Neuronal stem cell (in vitro differentiated cells): ENCODE results near the gene SPATA13.

ENCODE experiments used
- DNase-seq: peaks from one replicate; pipeline ENCODE4 v3.0.0-alpha.2; 2013; ENCODE audit warnings: low spot score
- H2AFZ ChIP-seq: one replicate; pipeline ENCODE4 v1.6.1; 2013; ENCODE audit warnings: mild to moderate bottlenecking, low read length, inconsistent platforms
- H2AK5ac ChIP-seq: 2 replicates; pipeline ENCODE4 v1.6.1; 2013; ENCODE audit warnings: low read depth, mild to moderate bottlenecking, inconsistent platforms, low read length, moderate library complexity, mixed read lengths
- H2BK120ac ChIP-seq: 2 replicates; pipeline ENCODE4 v1.6.1; 2013; ENCODE audit warnings: low read depth, mild to moderate bottlenecking, inconsistent platforms, low read length, moderate library complexity, mixed read lengths
- H2BK12ac ChIP-seq: one replicate; pipeline ENCODE4 v1.6.1; 2013; ENCODE audit warnings: low read length, inconsistent platforms
- H2BK15ac ChIP-seq: 2 replicates; pipeline ENCODE4 v1.6.1; 2013; ENCODE audit warnings: mild to moderate bottlenecking, low read length, inconsistent platforms, mixed read lengths
- H2BK5ac ChIP-seq: one replicate; pipeline ENCODE4 v1.6.1; 2013; ENCODE audit warnings: inconsistent platforms, mild to moderate bottlenecking, low read length, moderate library complexity
- H3K14ac ChIP-seq: one replicate; pipeline ENCODE4 v1.6.1; 2013; ENCODE audit warnings: low read length, inconsistent platforms
- H3K18ac ChIP-seq: 2 replicates; pipeline ENCODE4 v1.6.1; 2013; ENCODE audit warnings: low read length, inconsistent platforms
- H3K23ac ChIP-seq: 2 replicates; pipeline ENCODE4 v1.6.1; 2013; ENCODE audit warnings: low read depth, mild to moderate bottlenecking, mixed read lengths, low read length, inconsistent platforms; ENCODE audit not compliant: poor library complexity
- H3K27ac ChIP-seq: replicated peaks from 3 replicates; pipeline ENCODE4 v1.5.1; 2013; ENCODE audit warnings: low read length, inconsistent platforms
- H3K27me3 ChIP-seq, 3 experiments: 2 replicates each; pipeline ENCODE4 v1.6.1; 2013; ENCODE audit warnings: low read length in 3 of 3, mild to moderate bottlenecking in 2 of 3, inconsistent platforms in 1 of 3, low read depth in 1 of 3, mixed read lengths in 1 of 3, moderate library complexity in 1 of 3; ENCODE audit not compliant: control insufficient read depth in 3 of 3, insufficient read depth in 3 of 3
- H3K36me3 ChIP-seq, 2 donors: replicated peaks in 1 of 2; 2 replicates each; pipeline ENCODE4 v1.6.1; 2013; ENCODE audit warnings: low read length in 2 of 2; ENCODE audit not compliant: control insufficient read depth in 2 of 2, insufficient read depth in 2 of 2
- H3K4ac ChIP-seq: 2 replicates; pipeline ENCODE4 v1.6.1; 2013; ENCODE audit warnings: inconsistent platforms, mild to moderate bottlenecking, low read length, moderate library complexity
- H3K4me1 ChIP-seq, 2 donors: 1 replicate in 1 of 2; 2 replicates in 1 of 2; pipeline ENCODE4 v1.6.1; 2013; ENCODE audit warnings: low read length in 2 of 2, low read depth in 1 of 2; ENCODE audit not compliant: control insufficient read depth in 2 of 2, insufficient read depth in 1 of 2
- H3K4me2 ChIP-seq: one replicate; pipeline ENCODE4 v1.6.1; 2013; ENCODE audit warnings: mild to moderate bottlenecking, low read length, inconsistent platforms; ENCODE audit not compliant: insufficient read depth, poor library complexity, severe bottlenecking
- H3K4me3 ChIP-seq, 2 donors: 2 replicates each; pipeline ENCODE4 v1.5.1; 2013; ENCODE audit warnings: low read length in 2 of 2, mild to moderate bottlenecking in 2 of 2, inconsistent platforms in 1 of 2, moderate library complexity in 1 of 2
- H3K79me1 ChIP-seq: one replicate; pipeline ENCODE4 v1.6.1; 2013; ENCODE audit warnings: low read depth, mild to moderate bottlenecking, inconsistent platforms, low read length, moderate library complexity
- H3K9ac ChIP-seq: one replicate; pipeline ENCODE4 v1.6.1; 2013; ENCODE audit warnings: mild to moderate bottlenecking, low read depth, low read length, inconsistent platforms; ENCODE audit not compliant: poor library complexity
- H3K9me3 ChIP-seq, 2 donors: replicated peaks in 1 of 2; 2 replicates each; pipeline versions ENCODE3 to v1.6.1; 2013; ENCODE audit warnings: low read length in 2 of 2, mild to moderate bottlenecking in 2 of 2, inconsistent platforms in 1 of 2, low read depth in 1 of 2, mixed read lengths in 1 of 2, moderate library complexity in 1 of 2; ENCODE audit not compliant: control insufficient read depth in 2 of 2, insufficient read depth in 1 of 2
- H4K8ac ChIP-seq: one replicate; pipeline ENCODE4 v1.6.1; 2013; ENCODE audit warnings: low read depth, mild to moderate bottlenecking, inconsistent platforms, low read length, moderate library complexity
- H4K91ac ChIP-seq: one replicate; pipeline ENCODE4 v1.6.1; 2013; ENCODE audit warnings: low read length, low read depth, mild to moderate bottlenecking, inconsistent platforms; ENCODE audit not compliant: poor library complexity
- WGBS, 2 donors: extraction: QIAGEN DNeasy Blood & Tissue Kit; methylation state at CpG; one replicate each; pipeline ENCODE4 v1.1.7; 2013; ENCODE audit warnings: missing lambda C conversion rate in 2 of 2, mixed read lengths in 1 of 2; ENCODE audit not compliant: insufficient read length in 2 of 2, insufficient replicate concordance in 1 of 2; ENCODE audit errors: extremely low coverage in 2 of 2; 5-methylcytosine and 5-hydroxymethylcytosine counted together

SPATA13 gene

GRCh38 chr13:24195626-24196025 lies 35.1 kb downstream of the SPATA13 start:
- Histone ChIP-seq H2BK12ac (no peak overlapping the region), H2BK120ac (no peak overlapping the region), H3K18ac (no peak overlapping the region), H3K4ac (no peak overlapping the region), H3K27me3 (no peaks in the 10 kb centered on the region), H2AK5ac (no peak overlapping the region), H3K4me3 (no peak overlapping the region), H4K91ac (no peak overlapping the region), H3K36me3 (peaks cover 0 to 20% of the 10 kb centered on the region in 2 donors), H3K4me1 (peaks cover 2 to 7% of the 10 kb centered on the region in 2 donors), H3K4me2 (no peak overlapping the region), H2BK15ac (no peak overlapping the region), H4K8ac (no peak overlapping the region), H3K23ac (no peak overlapping the region), H3K14ac (no peak overlapping the region), H3K79me1 (peaks cover 1% of the 10 kb centered on the region), H2AFZ (no peak overlapping the region), H2BK5ac (no peak overlapping the region), H3K27ac (no peak overlapping the region), H3K9ac (no peak overlapping the region), H3K9me3 (peaks cover 0 to 21% of the 10 kb centered on the region in 2 donors)
- WGBS, 2 donors = no CpG with 5 or more reads among the region's 1 CpG
- no peak for DNase-seq

- no peak overlapping the region for H2BK12ac ChIP-seq
- no peak overlapping the region for H3K18ac ChIP-seq
Measured at GRCh38 chr13:24196593-24197197, 36.2 kb downstream of the SPATA13 start.

GRCh38 chr13:24199016-24199415 lies 38.5 kb downstream of the SPATA13 start:
- Histone ChIP-seq H2BK15ac (no peak overlapping the region), H2BK12ac (no peak overlapping the region), H2BK5ac (no peak overlapping the region), H3K4ac (no peak overlapping the region), H3K9me3 (peaks cover 0 to 7% of the 10 kb centered on the region in 2 donors), H3K4me3 (no peak overlapping the region), H4K91ac (no peak overlapping the region), H3K23ac (no peak overlapping the region), H3K4me2 (no peak overlapping the region), H3K36me3 (peaks cover 0 to 5% of the 10 kb centered on the region in 2 donors), H3K14ac (no peak overlapping the region), H3K27ac (no peak overlapping the region), H2AFZ (no peak overlapping the region), H4K8ac (no peak overlapping the region), H3K9ac (no peak overlapping the region), H3K4me1 (peaks cover 5 to 19% of the 10 kb centered on the region in 2 donors), H3K27me3 (no peaks in the 10 kb centered on the region), H2BK120ac (no peak overlapping the region), H2AK5ac (no peak overlapping the region), H3K18ac (no peak overlapping the region), H3K79me1 (peaks cover 1% of the 10 kb centered on the region)
- DNase-seq = no peak
- no CpG with 5 or more reads among the region's 9 CpGs for WGBS, 2 donors

More at GRCh38 chr13:24196593-24197197, 36.2 kb downstream of the SPATA13 start:
- no peak overlapping the region for H3K23ac ChIP-seq
- H3K4me3 ChIP-seq = no peak overlapping the region
- H2BK15ac ChIP-seq = no peak overlapping the region
- no peak overlapping the region for H3K4me2 ChIP-seq
- H2AK5ac ChIP-seq = no peak overlapping the region
- H3K9ac ChIP-seq = no peak overlapping the region
- H3K36me3 ChIP-seq = peaks cover 0 to 12% of the 10 kb centered on the region in 2 donors
- H4K91ac ChIP-seq = no peak overlapping the region
- no peak overlapping the region for H3K14ac ChIP-seq
- no peak overlapping the region for H3K4ac ChIP-seq
- peaks cover 1% of the 10 kb centered on the region for H3K79me1 ChIP-seq
- H4K8ac ChIP-seq = no peak overlapping the region
- H2BK120ac ChIP-seq = no peak overlapping the region
- no peak overlapping the region for H2AFZ ChIP-seq
- H3K9me3 ChIP-seq = peaks cover 0 to 17% of the 10 kb centered on the region in 2 donors
- peaks cover 5 to 7% of the 10 kb centered on the region in 2 donors for H3K4me1 ChIP-seq
- H2BK5ac ChIP-seq = no peak overlapping the region
- no CpG with 5 or more reads among the region's 4 CpGs for WGBS, 2 donors
- H3K27ac ChIP-seq = no peak overlapping the region
- H3K27me3 ChIP-seq = no peaks in the 10 kb centered on the region
- no peak for DNase-seq

GRCh38 chr13:24202215-24202614 lies 41.7 kb downstream of the SPATA13 start:
- Histone ChIP-seq H3K23ac (no peak overlapping the region), H3K9ac (no peak overlapping the region), H3K4ac (no peak overlapping the region), H3K14ac (no peak overlapping the region), H3K4me2 (no peak overlapping the region), H3K18ac (no peak overlapping the region), H2BK12ac (no peak overlapping the region), H2BK15ac (no peak overlapping the region), H2AK5ac (no peak overlapping the region), H2AFZ (no peak overlapping the region), H3K4me1 (peaks cover 4 to 19% of the 10 kb centered on the region in 2 donors), H2BK120ac (no peak overlapping the region), H3K27ac (no peak overlapping the region), H3K36me3 (peaks cover 0 to 2% of the 10 kb centered on the region in 2 donors), H2BK5ac (no peak overlapping the region), H3K79me1 (no peaks in the 10 kb centered on the region), H3K4me3 (no peak overlapping the region), H4K91ac (no peak overlapping the region), H3K9me3 (peaks cover 0 to 11% of the 10 kb centered on the region in 2 donors), H4K8ac (no peak overlapping the region), H3K27me3 (no peaks in the 10 kb centered on the region)
- no peak for DNase-seq
- WGBS, 2 donors = no CpG with 5 or more reads among the region's 7 CpGs
